WTC11 (cell line): ENCODE results near the gene TM4SF18. TPM values are rescaled to one million over a fixed set of nuclear protein-coding genes. Genes with fewer than 3 reads are reported as not detected.

Experiments
- ATAC-seq: fragments of 200-7000 bp; cut with Tn5 transposase; 2 replicates; pipeline ENCODE4 v1.10.0; 2021; ENCODE audit warnings: mild to moderate bottlenecking, moderate library complexity
- CTCF ChIA-PET: fragments of 300-600 bp; sonication (Branson Sonifier 250); formaldehyde crosslinking; loops from one replicate; lab custom pipeline; 2021; ENCODE audit warnings: antibody characterized with exemption; lab: Charles Lee
- POLR2A ChIA-PET: fragments of 350-600 bp; sonication (Branson Sonifier 250); formaldehyde crosslinking; loops from one replicate; lab custom pipeline; 2021; ENCODE audit warnings: antibody characterized with exemption; lab: Charles Lee
- DNase-seq: peaks from one replicate; pipeline ENCODE4 v3.0.0; 2021; ENCODE audit warnings: low spot score
- H3K27ac Mint-ChIP-seq: 2 replicates; pipeline ENCODE4 v1.8.0; 2021; ENCODE audit warnings: mixed read lengths
- H3K27me3 Mint-ChIP-seq: 2 replicates; pipeline ENCODE4 v1.8.0; 2021; ENCODE audit warnings: low read depth, mild to moderate bottlenecking, moderate library complexity, mixed read lengths
- H3K36me3 Mint-ChIP-seq: 2 replicates; pipeline ENCODE4 v1.8.0; 2021; ENCODE audit warnings: mixed read lengths
- H3K4me1 Mint-ChIP-seq: 2 replicates; pipeline ENCODE4 v1.8.0; 2022; ENCODE audit warnings: mixed read lengths
- H3K4me3 Mint-ChIP-seq: 2 replicates; pipeline ENCODE4 v1.8.0; 2021; ENCODE audit warnings: mild to moderate bottlenecking, moderate library complexity, mixed read lengths
- H3K9me3 Mint-ChIP-seq: 2 replicates; pipeline ENCODE4 v1.8.0; 2021; ENCODE audit warnings: mixed read lengths
- ATF2 ChIP-seq: sonication (generic); formaldehyde crosslinking; IDR thresholded peaks from 2 replicates; pipeline ENCODE4 v1.8.1; 2022; ENCODE audit warnings: low read depth, missing genetic modification reagents, borderline replicate concordance
- ATF6 ChIP-seq: sonication (generic); formaldehyde crosslinking; IDR thresholded peaks from 2 replicates; pipeline ENCODE4 v1.8.1; 2023; ENCODE audit warnings: mild to moderate bottlenecking, missing genetic modification reagents
- ETV6 ChIP-seq: sonication (generic); formaldehyde crosslinking; IDR thresholded peaks from 2 replicates; pipeline ENCODE4 v1.8.1; 2022; ENCODE audit warnings: mild to moderate bottlenecking, missing genetic modification reagents
- FOXJ3 ChIP-seq: sonication (generic); formaldehyde crosslinking; IDR thresholded peaks from 2 replicates; pipeline ENCODE4 v1.9.0; 2021; ENCODE audit warnings: missing genetic modification reagents, mild to moderate bottlenecking, borderline replicate concordance
- GTF2I ChIP-seq: fragments of 250-450 bp; sonication (Bioruptor Pico); conservative IDR thresholded peaks from 2 replicates; pipeline ENCODE4 v1.4.0; 2021; ENCODE audit warnings: mild to moderate bottlenecking
- JAZF1 ChIP-seq: fragments of 250-450 bp; sonication (Bioruptor Pico); IDR thresholded peaks from 2 replicates; pipeline ENCODE4 v1.9.0; 2021; ENCODE audit warnings: moderate library complexity, mild to moderate bottlenecking, inconsistent platforms
- JUN ChIP-seq: sonication (generic); formaldehyde crosslinking; IDR thresholded peaks from 2 replicates; pipeline ENCODE4 v1.8.0; 2023; ENCODE audit warnings: mild to moderate bottlenecking, missing genetic modification reagents
- NFE2L1 ChIP-seq: sonication (generic); formaldehyde crosslinking; IDR thresholded peaks from 2 replicates; pipeline ENCODE4 v1.8.1; 2023; ENCODE audit warnings: missing genetic modification reagents
- OVOL2 ChIP-seq: fragments of 250-450 bp; sonication (Bioruptor Pico); IDR thresholded peaks from 2 replicates; pipeline ENCODE4 v1.9.0; 2021; ENCODE audit warnings: mild to moderate bottlenecking, borderline replicate concordance
- RORB ChIP-seq: fragments of 250-450 bp; sonication (Bioruptor Pico); IDR thresholded peaks from 2 replicates; pipeline ENCODE4 v1.9.0; 2021; ENCODE audit warnings: mild to moderate bottlenecking
- SP1 ChIP-seq: sonication (generic); formaldehyde crosslinking; conservative IDR thresholded peaks from 2 replicates; pipeline ENCODE4 v1.8.1; 2022; ENCODE audit warnings: missing genetic modification reagents
- TEAD4 ChIP-seq: sonication (generic); formaldehyde crosslinking; IDR thresholded peaks from 2 replicates; pipeline ENCODE4 v1.8.0; 2022; ENCODE audit warnings: mild to moderate bottlenecking, missing genetic modification reagents
- TP53 ChIP-seq: sonication (generic); formaldehyde crosslinking; IDR thresholded peaks from 2 replicates; pipeline ENCODE4 v1.8.1; 2023; ENCODE audit warnings: mild to moderate bottlenecking, missing genetic modification reagents
- USF1 ChIP-seq: sonication (generic); formaldehyde crosslinking; IDR thresholded peaks from 2 replicates; pipeline ENCODE4 v1.8.0; 2022; ENCODE audit warnings: mild to moderate bottlenecking, missing genetic modification reagents
- ZBTB21 ChIP-seq: sonication (generic); formaldehyde crosslinking; IDR thresholded peaks from 2 replicates; pipeline ENCODE4 v1.8.1; 2023; ENCODE audit warnings: mild to moderate bottlenecking, missing genetic modification reagents, borderline replicate concordance
- ZNF232 ChIP-seq: sonication (generic); formaldehyde crosslinking; IDR thresholded peaks from 2 replicates; pipeline ENCODE4 v1.8.0; 2022; ENCODE audit warnings: mild to moderate bottlenecking, missing genetic modification reagents
- ZNF317 ChIP-seq: sonication (generic); formaldehyde crosslinking; IDR thresholded peaks from 2 replicates; pipeline ENCODE4 v1.8.1; 2023; ENCODE audit warnings: low read depth, mild to moderate bottlenecking, moderate library complexity, missing genetic modification reagents, borderline replicate concordance
- ZNF416 ChIP-seq: fragments of 250-450 bp; sonication (Bioruptor Pico); IDR thresholded peaks from 2 replicates; pipeline ENCODE4 v1.9.0; 2021; ENCODE audit warnings: mild to moderate bottlenecking, inconsistent platforms
- ZNF423 ChIP-seq: fragments of 250-450 bp; sonication (Bioruptor Pico); IDR thresholded peaks from 2 replicates; pipeline ENCODE4 v2.1.2; 2022; ENCODE audit warnings: mild to moderate bottlenecking, moderate library complexity
- total RNA-seq: library from RNA; stranded (reverse); gene quantifications from 3 replicates; pipeline ENCODE4 v1.2.3, GENCODE V29; 2021
- TF ChIP-seq, protein P1 (sequence below): fragments of 250-450 bp; sonication (Bioruptor Pico); conservative IDR thresholded peaks from 2 replicates; pipeline ENCODE4 v1.9.0; 2021; ENCODE audit warnings: mild to moderate bottlenecking
- TF ChIP-seq, protein P2 (sequence below): sonication (generic); formaldehyde crosslinking; IDR thresholded peaks from 2 replicates; pipeline ENCODE4 v1.8.1; 2023; ENCODE audit warnings: mild to moderate bottlenecking, missing genetic modification reagents, moderate library complexity
- TF ChIP-seq, protein P3 (sequence below): fragments of 250-450 bp; sonication (Bioruptor Pico); IDR thresholded peaks from 2 replicates; pipeline ENCODE4 v1.9.0; 2021; ENCODE audit warnings: mild to moderate bottlenecking

TM4SF18 gene
- total RNA-seq, 1 experiment from 2014 or later: 2.2 TPM

GRCh38 chr3:149270180-149270579 lies 63.3 kb downstream of the TM4SF18 start (continued):
- TF ChIP-seq JUN (no peak), ATF2 (CRISPR knock-in tag) (no peak), ZNF232 (no peak), NFE2L1 (CRISPR knock-in tag) (no peak), GTF2I (CRISPR knock-in tag) (no peak), ZBTB21 (CRISPR knock-in tag) (no peak), RORB (no peak), OVOL2 (CRISPR knock-in tag) (no peak), TEAD4 (CRISPR knock-in tag) (no peak), ZNF416 (CRISPR knock-in tag) (no peak)
- TF ChIP-seq, protein P1, sequence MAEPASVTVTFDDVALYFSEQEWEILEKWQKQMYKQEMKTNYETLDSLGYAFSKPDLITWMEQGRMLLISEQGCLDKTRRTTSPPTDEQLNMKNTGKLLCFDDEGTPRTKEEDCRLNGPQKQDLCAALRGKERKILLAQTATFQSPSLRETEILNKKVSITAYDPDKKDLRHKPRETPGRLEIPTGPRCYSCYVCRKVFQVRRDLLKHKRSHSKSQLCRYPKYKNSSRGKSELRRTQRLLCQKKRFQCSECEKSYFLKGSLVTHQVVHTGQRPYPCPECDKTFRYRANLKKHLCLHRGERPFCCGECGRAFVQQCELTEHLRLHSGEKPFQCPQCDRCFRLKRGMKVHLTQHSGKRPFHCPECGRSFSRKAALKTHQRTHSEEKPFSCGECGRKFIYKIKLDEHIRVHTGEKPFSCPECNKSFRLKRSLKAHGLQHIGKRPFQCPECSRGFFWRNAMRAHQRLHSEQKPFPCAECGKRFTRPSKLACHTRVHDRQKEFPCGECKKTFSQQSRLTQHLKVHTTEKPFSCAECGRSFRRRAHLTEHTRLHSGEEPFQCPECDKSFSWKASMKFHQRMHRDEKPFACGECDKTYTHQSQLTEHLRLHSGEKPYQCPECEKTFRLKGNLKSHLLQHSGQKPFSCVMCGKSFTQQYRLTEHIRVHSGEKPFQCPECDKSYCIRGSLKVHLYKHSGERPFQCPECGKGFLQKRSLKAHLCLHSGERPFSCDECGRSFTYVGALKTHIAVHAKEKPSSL (CRISPR knock-in tag): no peak

GRCh38 chr3:149269687-149270086 lies 63.7 kb downstream of the TM4SF18 start:
- no peaks in the 10 kb centered on the region for H3K27me3 Mint-ChIP-seq
- CTCF ChIA-PET: interaction anchor here (0.6 kb wide), 1 partner anchor 314 kb away, joined by 4 read pairs; no protein-coding TSS in a partner anchor
- ATAC-seq: no peak
- TF ChIP-seq USF1 (no peak), ZNF423 (CRISPR knock-in tag) (no peak), NFE2L1 (CRISPR knock-in tag) (no peak), ATF6 (CRISPR knock-in tag) (no peak), FOXJ3 (no peak), ETV6 (no peak), ZNF232 (no peak), ZNF317 (no peak), GTF2I (CRISPR knock-in tag) (no peak), JAZF1 (CRISPR knock-in tag) (no peak), TP53 (CRISPR knock-in tag) (no peak), SP1 (no peak)
- TF ChIP-seq, protein P2, sequence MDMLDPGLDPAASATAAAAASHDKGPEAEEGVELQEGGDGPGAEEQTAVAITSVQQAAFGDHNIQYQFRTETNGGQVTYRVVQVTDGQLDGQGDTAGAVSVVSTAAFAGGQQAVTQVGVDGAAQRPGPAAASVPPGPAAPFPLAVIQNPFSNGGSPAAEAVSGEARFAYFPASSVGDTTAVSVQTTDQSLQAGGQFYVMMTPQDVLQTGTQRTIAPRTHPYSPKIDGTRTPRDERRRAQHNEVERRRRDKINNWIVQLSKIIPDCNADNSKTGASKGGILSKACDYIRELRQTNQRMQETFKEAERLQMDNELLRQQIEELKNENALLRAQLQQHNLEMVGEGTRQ (CRISPR knock-in tag): no peak
- TF ChIP-seq, protein P3, sequence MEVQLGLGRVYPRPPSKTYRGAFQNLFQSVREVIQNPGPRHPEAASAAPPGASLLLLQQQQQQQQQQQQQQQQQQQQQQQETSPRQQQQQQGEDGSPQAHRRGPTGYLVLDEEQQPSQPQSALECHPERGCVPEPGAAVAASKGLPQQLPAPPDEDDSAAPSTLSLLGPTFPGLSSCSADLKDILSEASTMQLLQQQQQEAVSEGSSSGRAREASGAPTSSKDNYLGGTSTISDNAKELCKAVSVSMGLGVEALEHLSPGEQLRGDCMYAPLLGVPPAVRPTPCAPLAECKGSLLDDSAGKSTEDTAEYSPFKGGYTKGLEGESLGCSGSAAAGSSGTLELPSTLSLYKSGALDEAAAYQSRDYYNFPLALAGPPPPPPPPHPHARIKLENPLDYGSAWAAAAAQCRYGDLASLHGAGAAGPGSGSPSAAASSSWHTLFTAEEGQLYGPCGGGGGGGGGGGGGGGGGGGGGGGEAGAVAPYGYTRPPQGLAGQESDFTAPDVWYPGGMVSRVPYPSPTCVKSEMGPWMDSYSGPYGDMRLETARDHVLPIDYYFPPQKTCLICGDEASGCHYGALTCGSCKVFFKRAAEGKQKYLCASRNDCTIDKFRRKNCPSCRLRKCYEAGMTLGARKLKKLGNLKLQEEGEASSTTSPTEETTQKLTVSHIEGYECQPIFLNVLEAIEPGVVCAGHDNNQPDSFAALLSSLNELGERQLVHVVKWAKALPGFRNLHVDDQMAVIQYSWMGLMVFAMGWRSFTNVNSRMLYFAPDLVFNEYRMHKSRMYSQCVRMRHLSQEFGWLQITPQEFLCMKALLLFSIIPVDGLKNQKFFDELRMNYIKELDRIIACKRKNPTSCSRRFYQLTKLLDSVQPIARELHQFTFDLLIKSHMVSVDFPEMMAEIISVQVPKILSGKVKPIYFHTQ (CRISPR knock-in tag): no peak
- no peaks in the 10 kb centered on the region for H3K36me3 Mint-ChIP-seq
- H3K4me3 Mint-ChIP-seq: no peak overlapping the region
- no peak for DNase-seq
- peaks cover 37% of the 10 kb centered on the region for H3K4me1 Mint-ChIP-seq
- H3K27ac Mint-ChIP-seq: no peak overlapping the region
- POLR2A ChIA-PET: no interaction called here
- H3K9me3 Mint-ChIP-seq: no peaks in the 10 kb centered on the region
